HL-60 (cell line): Measurements from ENCODE around the gene BCL3.

Source experiments
- DNase-seq, 2 experiments: peaks; one replicate each; pipeline ENCODE4 v3.0.0-alpha.2; 2010 to 2020; ENCODE audit warnings: low read depth in 1 of 2, low spot score in 1 of 2
- H3K27ac ChIP-seq: fragments of 250-450 bp; sonication (Bioruptor Pico); replicated peaks from 2 replicates; pipeline ENCODE4 v1.5.1; 2020; ENCODE audit warnings: mild to moderate bottlenecking, moderate library complexity
- H3K27me3 ChIP-seq: fragments of 250-450 bp; sonication (Bioruptor Pico); 2 replicates; pipeline ENCODE4 v1.5.1; 2021; ENCODE audit warnings: mild to moderate bottlenecking, moderate library complexity; ENCODE audit not compliant: insufficient read depth, poor library complexity, severe bottlenecking
- H3K4me3 ChIP-seq: replicated peaks from 2 replicates; pipeline ENCODE4 v1.5.1; 2011; ENCODE audit warnings: mild to moderate bottlenecking, control low read depth, low read length; ENCODE audit not compliant: insufficient read depth
- CTCF ChIP-seq: IDR thresholded peaks from one replicate; pipeline ENCODE4 v1.5.1; 2011; ENCODE audit warnings: low read length, control low read depth, inconsistent platforms; ENCODE audit not compliant: insufficient read depth
- GABPA ChIP-seq: IDR thresholded peaks from 2 replicates; pipeline ENCODE4 v1.6.1; 2012; ENCODE audit warnings: low read depth
- POLR2AphosphoS5 ChIP-seq: IDR thresholded peaks from 2 replicates; pipeline ENCODE4 v1.6.1; 2012; ENCODE audit warnings: low read depth
- REST ChIP-seq: IDR thresholded peaks from 2 replicates; pipeline ENCODE4 v1.6.1; 2012; ENCODE audit warnings: low read depth; ENCODE audit not compliant: insufficient replicate concordance
- SPI1 ChIP-seq: IDR thresholded peaks from 2 replicates; pipeline ENCODE4 v1.6.1; 2012; ENCODE audit warnings: low read depth, mild to moderate bottlenecking, borderline replicate concordance
- long read RNA-seq: library from polyadenylated mRNA; unstranded; transcript quantifications from one replicate; pipeline ENCODE4 v2.0.0, GENCODE V29; 2020

Gene BCL3
- long read RNA-seq = 0 reads

- H3K27me3 ChIP-seq = no peaks in the 10 kb centered on the region
- peak within 1 kb of the TSS; percentile 58 for H3K4me3 ChIP-seq
- no peak for TF ChIP-seq REST
- TF ChIP-seq CTCF = no peak
- no peak for TF ChIP-seq SPI1
- no peak for TF ChIP-seq GABPA
- TF ChIP-seq POLR2AphosphoS5 = no peak
- peak within 1 kb of the TSS; percentile 72 for H3K27ac ChIP-seq
- DNase-seq = peak in 1 of 2 experiments; percentile 51
Measured at GRCh38 chr19:44748426-44749254, at the start of gene BCL3. BCL3 (plus strand) TSS chr19:44748708; CDS start chr19:44748791, 83 bp downstream.

GRCh38 chr19:44700547-44700946, 48.0 kb upstream of the BCL3 start:
- no peaks in the 10 kb centered on the region for H3K27me3 ChIP-seq
- H3K4me3 ChIP-seq = no peak overlapping the region
- DNase-seq = no peak
- H3K27ac ChIP-seq = no peak overlapping the region
- TF ChIP-seq REST (no peak), SPI1 (no peak), GABPA (no peak)

GRCh38 chr19:44701228-44701627, 47.3 kb upstream of the BCL3 start:
- no peak for DNase-seq
- TF ChIP-seq CTCF (no peak), POLR2AphosphoS5 (no peak), GABPA (no peak), REST (no peak), SPI1 (no peak)
- Histone ChIP-seq H3K27ac (no peak overlapping the region), H3K4me3 (no peak overlapping the region), H3K27me3 (no peaks in the 10 kb centered on the region)
